HG03097 (cell line): Measurements from ENCODE around the gene P2RY1.
"Not testable (repeated sequence)": the region's sequence is repeated elsewhere in the genome, so short reads cannot be mapped to it uniquely, and the experiment has no call there.

Source experiments
- ATAC-seq: cut with Tn5 transposase; IDR thresholded peaks from one replicate; pipeline ENCODE4 v1.9.1; 2021; ENCODE audit not compliant: unreplicated experiment, low FRiP score

Gene P2RY1

GRCh38 chr3:152836269-152836668, 1.3 kb downstream of the P2RY1 start:
- no peak for ATAC-seq

GRCh38 chr3:152839511-152839910, 4.6 kb downstream of the P2RY1 start:
- no peak for ATAC-seq

DNA sequence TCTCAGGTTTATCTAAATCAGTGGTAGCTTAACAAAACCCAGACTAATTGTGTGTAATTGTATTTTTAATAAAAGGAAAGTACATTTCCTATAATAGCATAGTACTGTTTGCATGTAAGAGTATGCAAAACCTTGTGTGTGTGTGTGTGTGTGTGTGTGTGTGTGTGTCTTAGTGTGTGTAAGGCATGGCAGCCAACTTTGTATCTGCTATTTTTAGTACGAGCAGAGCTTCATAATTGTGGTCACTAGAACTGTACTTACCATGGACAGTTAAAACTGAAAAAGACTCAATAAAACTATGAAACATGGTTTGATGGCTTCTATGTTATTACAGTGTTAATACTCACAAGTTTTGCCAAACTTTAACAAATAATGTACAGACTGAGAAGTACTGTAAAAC, 6.2 kb downstream of the P2RY1 start:
- no peak for ATAC-seq

DNA sequence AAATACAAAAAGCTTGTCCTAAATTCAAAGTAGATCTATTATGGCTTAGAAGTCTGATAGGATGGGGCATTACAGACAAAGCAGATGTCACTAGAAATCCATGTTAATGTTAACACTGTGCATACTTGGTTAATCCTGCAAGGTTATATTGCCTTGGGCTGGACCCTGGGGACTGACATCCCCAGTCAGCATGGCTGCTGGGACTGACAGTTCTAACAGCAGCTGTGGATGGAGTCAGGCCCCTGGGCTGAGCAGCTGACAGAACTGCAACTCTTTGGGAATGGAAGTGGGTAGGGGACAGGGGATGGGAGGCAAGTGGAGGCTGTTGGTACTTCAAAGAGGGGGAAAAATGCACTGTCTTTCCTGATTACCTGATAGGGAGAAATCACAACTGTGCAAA, 7.5 kb downstream of the P2RY1 start:
- ATAC-seq: no peak

DNA sequence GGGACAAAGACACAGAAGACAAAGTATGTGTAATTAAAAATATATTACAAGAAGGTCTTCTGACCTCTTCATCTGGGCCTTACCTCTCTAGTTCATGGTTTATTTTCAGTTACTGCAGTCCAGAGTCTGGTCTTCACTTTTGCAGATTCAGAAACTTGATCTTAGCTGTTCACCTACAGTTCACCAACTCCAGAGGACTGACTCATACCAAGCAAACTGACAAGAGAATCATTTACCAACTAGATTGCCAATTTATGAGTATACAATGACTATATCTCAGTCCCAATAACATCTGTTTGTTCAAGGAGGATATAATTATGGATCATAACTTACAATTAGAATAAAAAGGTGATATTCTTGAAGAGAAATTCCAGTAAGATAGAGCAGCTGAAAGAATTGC, 9.0 kb downstream of the P2RY1 start:
- ATAC-seq: peak; percentile 94

DNA sequence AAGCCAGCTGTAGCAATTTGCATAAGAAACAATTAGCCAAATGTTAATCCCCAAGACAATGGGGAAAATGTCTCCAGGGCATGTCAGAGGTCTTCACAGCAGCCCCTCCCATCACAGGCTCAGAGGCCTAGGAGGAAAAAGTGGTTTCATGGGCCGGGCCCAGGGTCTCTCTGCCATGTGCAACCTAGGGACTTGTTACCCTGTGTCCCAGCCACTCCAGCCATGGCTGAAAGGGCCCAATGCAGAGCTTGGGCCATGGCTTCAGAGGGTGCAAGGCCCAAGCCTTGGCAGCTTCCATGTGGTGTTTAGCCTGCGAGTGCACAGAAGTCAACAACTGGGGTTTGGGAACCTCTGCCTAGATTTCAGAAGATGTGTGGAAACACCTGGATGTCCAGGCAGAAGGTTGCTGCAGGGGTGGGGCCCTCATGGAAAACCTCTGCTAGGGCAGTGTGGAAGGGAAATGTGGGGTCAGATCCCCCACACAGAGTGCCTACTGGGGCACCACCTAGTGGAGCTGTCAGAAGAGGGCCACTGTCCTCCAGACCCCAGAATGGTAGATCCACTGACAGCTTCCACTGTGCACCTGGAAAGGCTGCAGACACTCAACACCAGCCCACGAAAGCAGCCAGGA, 11.8 kb downstream of the P2RY1 start:
- ATAC-seq: not testable (repeated sequence)

DNA sequence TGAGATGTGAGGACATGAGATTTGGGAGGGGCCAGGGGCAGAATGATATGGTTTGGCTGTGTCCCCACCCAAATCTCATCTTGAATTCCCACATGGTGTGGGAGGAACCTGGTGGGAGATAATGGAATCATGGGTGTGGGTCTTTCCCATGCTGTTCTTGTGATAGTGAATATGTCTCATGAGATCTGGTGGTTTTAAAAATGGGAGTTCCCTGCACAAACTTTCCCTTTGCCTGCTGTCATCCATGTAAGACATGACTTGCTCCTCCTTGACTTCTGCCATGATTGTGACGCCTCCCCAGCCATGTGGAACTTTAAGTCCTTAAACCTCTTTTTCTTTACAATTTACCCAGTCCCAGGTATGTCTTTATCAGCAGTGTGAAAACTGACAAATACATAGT, 12.7 kb downstream of the P2RY1 start:
- ATAC-seq: not testable (repeated sequence)

GRCh38 chr3:152849996-152850578, 15.2 kb downstream of the P2RY1 start:
- no peak for ATAC-seq

GRCh38 chr3:152853196-152853595, 18.3 kb downstream of the P2RY1 start:
- ATAC-seq: no peak

DNA sequence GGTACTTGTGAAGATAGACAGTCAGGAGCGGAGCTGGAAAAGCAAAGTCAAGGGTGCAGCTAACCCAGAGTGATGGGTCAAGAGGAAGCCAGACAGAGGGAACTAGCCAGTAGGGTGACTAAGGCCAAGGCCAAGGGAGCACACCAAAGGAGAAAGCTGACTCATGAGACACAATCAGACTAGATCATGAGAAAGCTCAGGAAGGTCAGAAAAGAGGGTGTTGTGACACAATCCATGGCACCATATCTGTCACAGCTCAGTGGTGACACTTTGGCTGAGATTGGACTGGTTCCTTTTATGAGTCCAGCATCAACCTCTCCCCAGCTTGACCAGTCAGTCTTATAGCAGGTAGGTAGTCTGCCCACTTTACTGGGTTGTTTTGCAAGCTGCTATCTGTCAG, 22.2 kb downstream of the P2RY1 start:
- no peak for ATAC-seq

DNA sequence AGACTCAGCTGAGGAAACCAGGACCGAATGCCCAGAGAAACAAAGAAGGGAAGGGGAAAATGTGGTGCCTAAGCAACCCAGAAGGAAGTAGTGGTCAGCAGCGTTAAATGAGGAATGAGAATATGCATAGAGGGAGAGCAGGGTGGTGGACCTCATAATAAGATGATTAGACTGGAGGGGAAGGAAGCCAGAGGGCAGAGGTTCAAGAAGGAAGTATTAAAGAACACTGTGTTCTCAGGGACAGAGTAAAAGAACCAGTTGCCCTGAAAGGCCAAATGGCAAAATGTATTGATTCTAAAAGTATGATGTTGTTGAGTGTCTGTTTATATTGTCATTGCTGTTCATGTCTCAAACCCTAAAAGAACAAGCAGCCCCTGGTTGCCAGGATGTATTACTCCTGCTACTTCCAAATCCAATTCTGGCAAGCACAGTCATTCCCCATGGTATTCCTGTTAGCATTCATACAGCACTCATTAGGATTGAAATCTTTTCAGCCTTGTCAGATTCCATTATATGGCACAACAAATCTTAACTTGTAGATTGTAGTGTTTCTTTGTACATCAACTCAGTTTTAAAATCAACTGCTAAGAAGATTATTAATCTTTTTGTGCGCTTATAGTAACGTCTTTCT, 23.4 kb downstream of the P2RY1 start:
- ATAC-seq: no peak

DNA sequence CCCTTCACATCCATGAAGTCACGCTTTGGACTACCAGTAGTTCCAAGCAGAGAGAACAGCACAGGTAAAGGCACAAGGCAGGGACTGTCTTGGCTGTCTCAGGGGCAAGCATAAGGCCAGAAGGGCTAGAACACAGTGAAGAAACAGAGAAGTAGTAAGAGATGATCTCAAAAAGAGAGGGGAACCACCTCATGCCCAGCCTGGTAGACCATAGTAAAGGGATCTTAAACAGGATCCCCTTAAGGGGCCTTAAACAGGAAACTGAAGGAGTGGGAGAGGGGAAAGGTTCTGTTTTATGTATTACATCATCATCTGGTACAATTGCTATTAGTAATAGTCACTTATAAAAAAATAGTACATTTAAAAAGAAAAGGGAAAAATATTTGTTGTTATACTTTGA, 25.8 kb downstream of the P2RY1 start:
- ATAC-seq: no peak

GRCh38 chr3:152865668-152866245, 30.8 kb downstream of the P2RY1 start:
- ATAC-seq: no peak

DNA sequence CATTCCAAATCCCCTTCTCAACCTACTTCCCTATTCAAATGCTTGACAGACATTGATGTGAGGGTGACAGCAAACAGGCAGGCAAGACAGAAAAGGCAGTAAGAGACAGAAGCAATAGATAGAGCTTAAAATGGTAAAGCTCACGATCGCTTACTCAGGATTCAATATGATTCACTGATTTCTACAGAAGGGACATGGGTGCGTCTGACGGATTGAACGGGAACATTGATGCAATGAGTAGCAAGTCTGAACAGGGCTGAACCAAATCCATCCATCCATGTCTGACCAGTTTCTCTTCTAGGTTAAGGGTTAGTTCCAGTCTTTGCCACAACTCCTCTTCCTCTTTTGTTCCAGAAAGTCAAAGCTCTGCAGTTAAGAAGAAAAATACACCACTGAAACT, 35.1 kb downstream of the P2RY1 start:
- ATAC-seq: no peak

- ATAC-seq: not testable (repeated sequence)
Measured at GRCh38 chr3:152873314-152873713, 38.4 kb downstream of the P2RY1 start.

DNA sequence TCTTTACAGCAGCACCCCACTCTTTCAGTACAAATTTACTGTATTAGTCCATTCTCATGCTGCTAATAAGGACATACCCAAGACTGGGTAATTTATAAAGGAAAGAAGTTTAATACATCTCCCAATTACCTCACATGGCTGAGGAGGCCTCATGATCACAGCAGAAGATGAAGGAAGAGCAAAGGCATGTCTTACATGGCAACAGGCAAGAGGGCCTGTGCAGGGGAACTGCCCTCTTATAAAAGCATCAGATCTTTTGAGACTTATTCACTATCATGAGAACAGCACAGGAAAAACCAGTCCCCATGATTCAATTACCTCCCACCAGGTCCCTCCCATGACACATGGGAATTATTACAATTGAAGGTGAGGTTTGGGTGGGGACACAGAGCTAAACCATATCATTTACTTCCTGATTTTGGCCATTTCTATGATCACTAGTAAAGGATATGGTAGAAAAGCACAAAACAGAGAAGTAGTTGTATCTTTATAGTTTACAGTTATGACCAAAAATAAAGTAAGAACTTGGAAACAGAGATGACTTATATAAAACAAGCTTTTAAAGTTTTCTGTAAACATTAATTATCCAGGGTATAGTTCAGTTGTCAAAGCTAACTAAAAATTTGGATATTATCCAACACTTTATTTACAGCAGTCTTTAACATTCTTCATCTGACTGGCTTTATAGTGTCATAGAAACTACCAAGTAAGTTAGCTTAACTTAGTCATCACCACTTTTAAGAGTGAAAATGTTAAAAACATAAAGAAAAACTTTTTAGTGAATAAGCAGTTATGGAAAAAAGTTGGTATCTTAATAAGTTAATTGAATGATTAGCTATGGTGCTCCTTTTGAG, 40.2 kb downstream of the P2RY1 start:
- ATAC-seq: no peak

DNA sequence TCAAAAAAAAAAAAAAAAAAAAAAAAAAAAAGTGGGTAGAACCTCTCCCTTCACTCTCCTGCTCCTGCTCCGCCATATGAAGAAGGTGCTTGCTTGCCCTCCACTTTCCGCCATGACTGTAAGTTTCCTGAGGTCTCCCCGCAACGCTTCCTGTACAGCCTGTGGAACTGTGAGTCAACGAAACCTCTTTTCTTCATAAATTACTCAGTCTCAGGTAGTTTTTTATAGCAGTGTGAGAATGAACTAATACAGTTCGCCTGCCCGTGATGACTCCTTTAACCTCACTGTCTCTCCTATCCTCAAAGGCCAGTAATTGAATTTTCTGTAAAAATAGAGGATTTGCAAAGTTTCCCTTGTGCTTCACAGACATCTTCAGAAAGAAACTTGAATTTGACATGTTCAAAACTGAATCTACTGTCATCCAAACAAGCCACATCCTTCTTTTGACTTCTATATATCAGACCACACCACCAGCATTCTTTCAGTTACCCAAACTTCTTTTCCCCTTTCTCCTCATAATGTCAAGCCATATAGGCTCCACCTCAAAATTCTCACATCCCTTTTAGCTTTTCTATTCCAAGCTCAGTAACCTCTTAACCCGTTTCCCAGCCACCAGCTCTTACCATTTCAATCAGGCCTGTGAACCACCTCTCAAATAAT, 44.3 kb downstream of the P2RY1 start:
- no peak for ATAC-seq

DNA sequence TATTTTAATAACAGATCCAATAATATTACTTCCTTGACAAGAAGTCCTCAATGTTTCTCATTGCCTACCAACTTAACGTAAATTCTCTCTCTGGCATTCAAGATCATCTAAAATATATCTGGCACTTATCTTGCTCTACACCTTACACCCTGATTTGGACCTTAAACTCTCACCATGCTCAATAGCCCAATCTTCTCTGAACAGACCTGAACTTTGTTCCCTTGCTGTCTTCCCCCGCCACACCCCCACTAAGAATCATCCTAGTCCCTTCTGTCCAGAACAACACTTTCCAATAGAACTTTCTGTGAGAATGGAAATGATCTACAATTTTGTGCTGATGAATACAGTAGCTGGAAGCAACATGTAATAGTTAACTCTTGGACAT, 44.9 kb downstream of the P2RY1 start:
- no peak for ATAC-seq

DNA sequence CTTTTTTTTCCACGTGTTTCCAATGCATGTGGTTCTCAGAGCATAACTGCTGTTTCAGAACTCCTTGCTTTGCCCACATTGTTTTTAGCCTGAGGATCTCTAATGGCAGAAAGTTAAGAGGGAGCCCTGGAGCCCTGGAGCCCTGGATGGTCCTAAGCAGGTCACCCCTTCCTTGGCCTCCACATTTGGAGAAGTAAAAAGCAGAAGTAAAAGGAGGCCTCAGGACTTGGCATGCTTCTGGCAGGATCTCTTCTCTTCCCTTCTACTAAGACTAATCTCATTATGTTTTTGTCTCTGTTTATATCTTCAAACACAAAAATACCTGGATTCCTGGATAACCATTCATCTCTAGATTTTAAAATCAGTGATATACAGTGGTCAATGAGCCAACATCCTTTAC, 50.1 kb downstream of the P2RY1 start:
- no peak for ATAC-seq
